ENCODE measurements around the gene ACACA. TPM values are rescaled to one million over a fixed set of nuclear protein-coding genes. Genes with fewer than 3 reads are reported as not detected.

The ACACA gene
- total RNA-seq, 4 donors from 2014 or later, result 28.7 to 72.7 (median 42.2) TPM

DNA sequence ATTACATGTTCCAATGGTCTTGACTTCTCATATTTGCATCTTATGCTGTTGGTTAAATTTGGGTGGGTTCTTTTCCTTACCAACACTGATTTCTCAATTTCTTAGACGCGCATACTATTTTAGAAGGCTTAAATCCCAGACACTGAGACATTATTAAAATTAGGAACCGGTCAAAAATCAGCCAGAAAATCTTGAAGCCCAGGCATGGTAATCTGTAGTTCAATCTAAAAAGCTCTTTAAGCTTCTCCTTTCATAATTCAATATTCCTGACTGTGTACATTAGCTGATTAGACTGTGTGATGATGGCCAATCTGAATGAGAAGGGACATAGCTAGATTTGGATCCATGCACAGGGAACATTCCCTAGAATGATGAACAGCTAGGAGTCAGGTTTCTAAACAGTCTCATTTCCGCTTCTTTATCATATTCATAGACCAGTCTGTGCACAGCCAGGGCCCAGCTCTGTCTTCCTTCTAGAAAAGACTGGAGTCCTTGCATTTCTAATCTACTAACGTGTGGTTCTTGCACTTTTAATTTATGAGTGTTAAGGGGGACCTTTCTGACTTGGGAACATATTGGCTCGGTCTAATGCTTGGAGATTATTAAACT, 268.6 kb downstream of the ACACA start:
- no peak for DNase-seq (ENCODE audit: low spot score)
- TF ChIP-seq CTCF (IDR thresholded peaks at IDR 0.05), result no peak
- ATAC-seq (ENCODE audit: low FRiP score), result no peak

- TF ChIP-seq CTCF (IDR thresholded peaks at IDR 0.05), result no peak
- DNase-seq (ENCODE audit: low spot score) (no peak), ATAC-seq (ENCODE audit: low FRiP score) (no peak)
These were observed 269.5 kb downstream of the ACACA start for GRCh38 chr17:37137070-37137610.

DNA sequence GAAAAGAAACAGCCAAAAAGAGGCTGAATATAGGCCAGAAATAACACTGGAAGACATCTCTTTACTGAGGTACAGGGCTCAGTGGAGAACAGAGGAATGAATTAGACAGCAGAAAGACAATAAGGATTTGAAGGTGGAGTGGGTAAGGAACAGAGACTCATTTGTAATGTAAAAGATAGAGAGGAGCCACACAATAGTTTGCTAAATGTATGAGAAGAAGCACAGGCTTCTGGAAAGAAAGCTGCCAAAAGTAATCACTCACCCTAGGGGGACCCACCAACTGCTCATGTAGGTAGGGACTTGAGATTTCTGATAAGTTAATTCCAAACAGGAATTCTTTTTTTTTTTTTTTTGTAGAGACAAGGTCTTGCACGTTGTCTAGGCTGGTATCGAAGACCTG, 271.1 kb downstream of the ACACA start:
- no peak for ATAC-seq (ENCODE audit: low FRiP score)

DNA sequence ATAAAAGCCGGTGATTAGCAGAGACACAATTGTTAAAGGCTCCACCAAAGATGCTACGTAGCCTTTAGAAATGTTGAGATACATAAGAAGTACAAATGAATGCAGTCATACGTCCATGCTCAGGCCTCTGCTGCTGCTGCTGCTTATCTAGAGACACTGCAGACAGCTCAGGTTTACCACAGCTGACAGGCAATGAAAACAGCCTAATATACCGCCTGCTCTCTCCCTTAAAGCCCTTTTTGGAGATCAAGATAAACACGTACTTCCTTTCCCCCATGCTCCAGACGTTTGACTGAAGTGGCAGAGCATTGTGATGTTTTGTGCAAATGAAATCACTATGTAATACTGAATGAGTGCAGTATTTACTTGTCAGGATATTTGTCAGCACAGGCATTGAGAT, 272.6 kb downstream of the ACACA start:
- DNase-seq (ENCODE audit: low spot score), result no peak

More for the DNA sequence above, 271.1 kb downstream of the ACACA start:
- no peak for TF ChIP-seq CTCF (IDR thresholded peaks at IDR 0.05)
- no peak for DNase-seq (ENCODE audit: low spot score)

DNA sequence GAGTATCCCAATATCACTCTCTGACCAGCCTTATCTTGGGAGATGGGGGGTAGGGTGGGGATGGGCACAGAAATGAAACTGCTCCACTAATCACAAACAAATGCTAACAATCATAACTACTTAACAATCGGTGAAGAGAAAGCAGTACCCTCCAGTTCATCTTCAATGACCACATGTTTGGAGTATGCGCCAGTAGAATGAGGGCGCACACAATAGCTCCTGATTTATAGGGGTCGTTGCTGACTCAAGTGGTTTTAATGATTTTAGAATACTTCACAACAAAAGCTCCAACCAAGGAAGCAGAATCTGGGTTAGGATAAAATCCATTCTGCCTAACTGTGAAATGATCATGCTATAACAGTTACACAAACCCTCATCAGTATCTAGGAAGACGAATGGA, 273.5 kb downstream of the ACACA start:
- no peak for ATAC-seq (ENCODE audit: low FRiP score)
- no peak for TF ChIP-seq CTCF (IDR thresholded peaks at IDR 0.05)
- DNase-seq (ENCODE audit: low spot score), result no peak

More for the DNA sequence above, 272.6 kb downstream of the ACACA start:
- TF ChIP-seq CTCF (IDR thresholded peaks at IDR 0.05), result no peak
- ATAC-seq (ENCODE audit: low FRiP score), result no peak

DNA sequence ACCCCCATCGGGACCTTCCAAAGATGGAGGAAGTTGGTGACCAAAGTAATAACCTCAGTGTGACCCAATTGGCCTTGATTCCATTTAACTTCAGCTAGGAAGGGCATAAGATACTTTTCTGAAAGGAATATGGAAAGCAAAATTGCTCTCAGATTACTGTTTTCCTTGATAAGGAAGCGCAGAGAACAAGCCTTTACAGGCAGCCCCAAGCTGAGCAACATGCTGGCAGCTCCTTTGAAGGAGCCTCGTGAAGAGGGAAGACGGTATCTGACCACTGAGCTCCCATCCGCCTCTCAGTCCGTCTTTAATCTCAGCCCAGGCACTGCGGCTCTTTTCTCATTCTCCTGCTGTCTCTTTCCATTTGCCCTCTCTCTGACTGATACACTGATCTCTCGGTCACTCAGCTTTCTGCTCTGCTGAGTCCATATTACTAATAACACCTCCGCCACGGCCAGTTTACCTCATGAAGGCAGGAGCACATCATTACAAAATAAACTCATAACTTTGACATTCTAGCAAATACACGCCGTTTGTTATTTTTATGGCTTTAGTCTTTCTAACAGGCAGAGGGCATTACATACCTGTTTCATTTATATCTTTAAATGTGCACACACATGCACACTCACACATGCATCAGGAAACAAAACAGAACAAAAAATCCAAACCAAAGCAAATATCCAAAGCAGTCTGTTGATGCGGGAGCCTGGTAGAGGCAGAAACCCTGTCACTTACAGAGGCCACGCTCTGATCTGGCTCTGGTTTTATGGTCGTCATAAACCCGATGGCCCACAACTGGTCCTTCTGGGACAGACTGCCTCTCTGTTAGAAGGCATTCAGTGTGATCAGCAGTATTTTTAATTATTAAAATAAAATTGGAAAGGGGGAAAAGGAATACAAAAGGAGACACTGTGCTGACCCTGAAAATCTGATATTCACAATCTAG, 274.7 kb downstream of the ACACA start:
- TF ChIP-seq CTCF (IDR thresholded peaks at IDR 0.05), result no peak
- no peak for DNase-seq (ENCODE audit: low spot score)
- ATAC-seq (ENCODE audit: low FRiP score), result no peak
